SKM-1 (cell line): ENCODE results near the gene ZFHX2.
"Not testable (repeated sequence)": the region's sequence is repeated elsewhere in the genome, so short reads cannot be mapped to it uniquely, and the experiment has no call there.

Source experiments
- DNase-seq: peaks from one replicate; lab custom pipeline; 2025; ENCODE audit not compliant: unreplicated experiment; lab: John Stamatoyannopoulos, UW

ZFHX2 gene

GRCh38 chr14:23544511-23545447, 6.8 kb downstream of the ZFHX2 start:
- DNase-seq, result no peak

GRCh38 chr14:23543403-23543802, 8.2 kb downstream of the ZFHX2 start:
- no peak for DNase-seq

- DNase-seq, result no peak
Measured at GRCh38 chr14:23542261-23542660, 9.3 kb downstream of the ZFHX2 start.

- DNase-seq, result no peak
Measured at GRCh38 chr14:23540141-23540469, 11.5 kb downstream of the ZFHX2 start.

- DNase-seq, result no peak
Measured at GRCh38 chr14:23539248-23540140, 12.1 kb downstream of the ZFHX2 start.

GRCh38 chr14:23538785-23539184, 12.8 kb downstream of the ZFHX2 start:
- DNase-seq, result no peak

GRCh38 chr14:23538050-23538718, 13.4 kb downstream of the ZFHX2 start:
- DNase-seq, result no peak

- DNase-seq, result no peak
Measured at GRCh38 chr14:23537351-23538049, 14.1 kb downstream of the ZFHX2 start.

GRCh38 chr14:23536906-23537305, 14.7 kb downstream of the ZFHX2 start:
- DNase-seq, result not testable (repeated sequence)

- no peak for DNase-seq
Measured at GRCh38 chr14:23536494-23536893, 15.1 kb downstream of the ZFHX2 start.

- DNase-seq, result no peak
Measured at GRCh38 chr14:23535943-23536342, 15.6 kb downstream of the ZFHX2 start.

GRCh38 chr14:23533652-23534435, 17.7 kb downstream of the ZFHX2 start:
- DNase-seq, result no peak

GRCh38 chr14:23532658-23533057, 18.9 kb downstream of the ZFHX2 start:
- DNase-seq, result no peak

- no peak for DNase-seq
Measured at GRCh38 chr14:23531391-23531790, 20.2 kb downstream of the ZFHX2 start.

- DNase-seq, result no peak
Measured at GRCh38 chr14:23530375-23531055, 21.1 kb downstream of the ZFHX2 start.

- DNase-seq, result no peak
Measured at GRCh38 chr14:23529016-23529415, 22.5 kb downstream of the ZFHX2 start.

- DNase-seq, result no peak
Measured at GRCh38 chr14:23528555-23528954, 23.0 kb downstream of the ZFHX2 start.

GRCh38 chr14:23525611-23526010, 26.0 kb downstream of the ZFHX2 start:
- no peak for DNase-seq

GRCh38 chr14:23524954-23525353, 26.6 kb downstream of the ZFHX2 start:
- DNase-seq, result no peak
